ENCODE measurements around the gene PLXNA4. TPM values are rescaled to one million over a fixed set of nuclear protein-coding genes. Genes with fewer than 3 reads are reported as not detected.

PLXNA4 gene
- polyA plus RNA-seq, 1 experiment: 0.22 TPM

DNA sequence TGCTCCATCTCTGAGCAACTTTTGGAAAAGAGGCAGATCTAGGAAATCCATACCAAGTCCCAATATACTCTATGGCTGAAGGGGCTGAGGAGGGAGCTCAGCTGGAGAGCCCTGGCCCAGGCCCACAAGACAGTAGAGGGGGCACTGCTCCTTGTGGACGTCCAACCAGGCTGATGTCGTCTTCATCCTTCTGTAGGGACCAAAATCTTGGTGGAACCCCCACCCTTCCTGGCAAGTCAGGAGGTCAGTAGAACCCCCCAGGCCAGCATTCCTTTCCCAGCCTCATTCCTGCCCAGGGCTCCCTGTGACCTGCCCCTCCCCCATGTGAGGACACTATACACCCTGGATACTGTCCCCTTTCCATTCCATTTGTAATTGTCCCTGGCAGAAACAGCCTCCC lies 152.0 kb downstream of the PLXNA4 start:
- POLR2A ChIA-PET: no interaction called here
- TF ChIP-seq, protein P1, sequence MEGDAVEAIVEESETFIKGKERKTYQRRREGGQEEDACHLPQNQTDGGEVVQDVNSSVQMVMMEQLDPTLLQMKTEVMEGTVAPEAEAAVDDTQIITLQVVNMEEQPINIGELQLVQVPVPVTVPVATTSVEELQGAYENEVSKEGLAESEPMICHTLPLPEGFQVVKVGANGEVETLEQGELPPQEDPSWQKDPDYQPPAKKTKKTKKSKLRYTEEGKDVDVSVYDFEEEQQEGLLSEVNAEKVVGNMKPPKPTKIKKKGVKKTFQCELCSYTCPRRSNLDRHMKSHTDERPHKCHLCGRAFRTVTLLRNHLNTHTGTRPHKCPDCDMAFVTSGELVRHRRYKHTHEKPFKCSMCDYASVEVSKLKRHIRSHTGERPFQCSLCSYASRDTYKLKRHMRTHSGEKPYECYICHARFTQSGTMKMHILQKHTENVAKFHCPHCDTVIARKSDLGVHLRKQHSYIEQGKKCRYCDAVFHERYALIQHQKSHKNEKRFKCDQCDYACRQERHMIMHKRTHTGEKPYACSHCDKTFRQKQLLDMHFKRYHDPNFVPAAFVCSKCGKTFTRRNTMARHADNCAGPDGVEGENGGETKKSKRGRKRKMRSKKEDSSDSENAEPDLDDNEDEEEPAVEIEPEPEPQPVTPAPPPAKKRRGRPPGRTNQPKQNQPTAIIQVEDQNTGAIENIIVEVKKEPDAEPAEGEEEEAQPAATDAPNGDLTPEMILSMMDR (IDR thresholded peaks at IDR 0.05; ENCODE audit: insufficient read depth, low read depth, low read length): no peak
- no peaks in the 10 kb centered on the region for H3K36me3 ChIP-seq (ENCODE audit: control insufficient read depth, insufficient read depth, low read length)
- H3K4me3 ChIP-seq (ENCODE audit: low read depth, low read length): no peak overlapping the region
- no peak for DNase-seq (ENCODE audit: low read depth)
- H3K27me3 ChIP-seq (ENCODE audit: control insufficient read depth, insufficient read depth, low read length): no peaks in the 10 kb centered on the region
- CTCF ChIA-PET: no interaction called here

DNA sequence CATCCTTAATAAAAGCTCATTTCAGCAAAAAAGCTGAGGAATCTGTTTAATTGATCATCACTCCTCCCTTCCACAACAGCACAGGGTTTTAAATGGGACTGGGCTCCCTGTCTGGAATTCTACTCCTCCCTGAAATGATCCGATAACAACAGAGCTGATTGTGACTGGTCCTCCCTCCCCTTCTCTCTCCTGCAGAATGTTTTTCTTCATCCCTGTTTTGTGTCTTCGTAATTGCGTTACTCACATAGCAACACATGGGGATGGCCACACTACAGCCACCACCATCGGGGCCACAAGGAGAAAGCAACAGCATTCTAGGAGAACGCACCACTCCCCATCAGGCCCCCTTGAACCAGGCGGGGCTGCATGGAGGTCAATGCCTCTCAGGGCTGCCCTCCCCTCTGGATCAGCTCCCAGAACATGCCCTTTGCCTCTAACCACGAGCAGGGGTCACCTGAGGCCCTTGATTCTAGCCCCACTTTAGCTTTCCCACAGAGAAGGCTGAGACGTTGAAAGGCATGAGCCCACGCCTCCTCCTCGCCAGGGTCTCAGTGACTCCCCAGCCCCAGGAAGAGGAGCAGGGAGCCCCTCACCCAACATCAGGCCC lies 152.6 kb downstream of the PLXNA4 start:
- Histone ChIP-seq H3K27me3 (ENCODE audit: control insufficient read depth, insufficient read depth, low read length) (no peaks in the 10 kb centered on the region), H3K36me3 (ENCODE audit: control insufficient read depth, insufficient read depth, low read length) (no peaks in the 10 kb centered on the region), H3K4me3 (ENCODE audit: low read depth, low read length) (no peak overlapping the region)
- TF ChIP-seq, protein P1 (IDR thresholded peaks at IDR 0.05; ENCODE audit: insufficient read depth, low read depth, low read length): no peak
- ChIA-PET POLR2A (no interaction called here), CTCF (no interaction called here)
- no peak for DNase-seq (ENCODE audit: low read depth)

DNA sequence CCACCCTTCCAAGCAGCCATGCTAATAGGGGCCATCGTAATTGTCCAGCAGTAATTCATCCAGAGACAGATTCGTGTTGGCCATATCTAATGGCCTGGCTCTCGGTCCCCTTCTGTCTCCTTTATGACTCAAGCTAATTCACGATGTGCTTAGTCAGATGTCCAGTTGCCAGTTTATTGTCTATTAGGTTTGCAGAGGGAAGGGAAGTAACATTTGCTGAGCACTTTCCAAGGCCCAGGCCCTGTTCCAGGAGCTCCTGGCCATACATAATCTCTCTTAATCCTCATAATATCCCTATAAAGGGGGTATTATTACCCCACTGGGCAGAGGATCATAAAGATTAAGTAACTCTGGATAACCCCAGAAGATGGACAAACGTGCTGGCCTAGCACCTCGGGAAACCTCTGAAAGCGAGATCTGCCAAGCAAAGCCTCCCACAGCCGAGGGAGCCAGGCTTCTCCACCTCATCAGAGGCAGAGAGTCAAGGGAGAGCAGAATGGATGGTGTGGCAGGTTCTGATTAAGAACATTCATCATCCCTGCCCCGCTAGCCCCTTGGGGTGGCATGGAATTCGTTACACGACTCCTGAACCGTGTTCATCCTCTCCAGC lies 153.7 kb downstream of the PLXNA4 start:
- H3K4me3 ChIP-seq (ENCODE audit: low read depth, low read length): no peak overlapping the region
- TF ChIP-seq, protein P1 (IDR thresholded peaks at IDR 0.05; ENCODE audit: insufficient read depth, low read depth, low read length): no peak
- CTCF ChIA-PET: no interaction called here

DNA sequence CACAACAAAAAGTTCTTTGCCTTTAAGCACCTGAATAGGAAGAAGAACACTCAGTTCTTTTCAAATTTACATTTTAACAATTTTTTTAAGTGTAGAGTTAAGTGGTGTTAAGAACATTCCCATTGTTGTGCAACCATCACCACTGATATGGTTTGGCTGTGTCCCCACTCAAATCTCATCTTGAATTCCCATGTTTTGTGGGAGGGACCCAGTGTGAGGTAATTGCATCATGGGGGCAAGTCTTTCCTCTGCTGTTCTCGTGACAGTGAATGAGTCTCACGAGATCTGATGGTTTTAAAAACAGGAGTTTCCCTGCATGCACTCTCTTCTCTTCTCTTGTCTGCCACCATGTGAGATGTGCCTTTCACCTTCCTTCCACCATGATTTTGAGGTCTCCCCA lies 155.7 kb downstream of the PLXNA4 start:
- no peak for DNase-seq (ENCODE audit: low read depth)
- no peak overlapping the region for H3K4me3 ChIP-seq (ENCODE audit: low read depth, low read length)
- POLR2A ChIA-PET: no interaction called here
- CTCF ChIA-PET: no interaction called here
- TF ChIP-seq, protein P1 (IDR thresholded peaks at IDR 0.05; ENCODE audit: insufficient read depth, low read depth, low read length): no peak
- no peaks in the 10 kb centered on the region for H3K27me3 ChIP-seq (ENCODE audit: control insufficient read depth, insufficient read depth, low read length)
- no peaks in the 10 kb centered on the region for H3K36me3 ChIP-seq (ENCODE audit: control insufficient read depth, insufficient read depth, low read length)

More for the DNA sequence above, 153.7 kb downstream of the PLXNA4 start:
- POLR2A ChIA-PET: no interaction called here
- no peaks in the 10 kb centered on the region for H3K27me3 ChIP-seq (ENCODE audit: control insufficient read depth, insufficient read depth, low read length)
- no peak for DNase-seq (ENCODE audit: low read depth)
- H3K36me3 ChIP-seq (ENCODE audit: control insufficient read depth, insufficient read depth, low read length): no peaks in the 10 kb centered on the region

DNA sequence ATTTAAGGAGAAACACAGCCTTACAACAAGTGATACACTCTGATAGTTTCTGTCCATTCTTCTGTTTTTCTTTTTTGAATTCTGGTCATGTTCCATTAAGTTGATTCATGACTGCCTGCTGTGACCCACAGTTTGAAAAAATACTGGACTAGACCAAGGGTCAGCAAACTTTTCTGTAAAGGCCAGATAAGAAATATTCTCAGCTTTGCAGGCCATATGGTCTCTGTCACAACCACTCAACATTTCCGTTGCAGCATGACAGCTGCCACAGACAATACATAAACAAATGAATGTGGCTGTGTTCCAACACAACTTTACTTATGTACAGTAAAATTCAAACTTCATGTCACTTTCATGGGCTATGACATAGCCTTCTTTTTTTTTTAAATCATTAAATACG lies 156.7 kb downstream of the PLXNA4 start:
- H3K36me3 ChIP-seq (ENCODE audit: control insufficient read depth, insufficient read depth, low read length): no peaks in the 10 kb centered on the region
- DNase-seq (ENCODE audit: low read depth): no peak
- POLR2A ChIA-PET: no interaction called here
- no peaks in the 10 kb centered on the region for H3K27me3 ChIP-seq (ENCODE audit: control insufficient read depth, insufficient read depth, low read length)
- TF ChIP-seq, protein P1 (IDR thresholded peaks at IDR 0.05; ENCODE audit: insufficient read depth, low read depth, low read length): no peak
- H3K4me3 ChIP-seq (ENCODE audit: low read depth, low read length): no peak overlapping the region
- CTCF ChIA-PET: no interaction called here
